Stimulated activated CD4-positive, alpha-beta T cell treated with anti-CD3 and anti-CD28 coated beads, Interleukin-4, amount 100 ng/mL, for 1 hour (primary cell): ENCODE measurements around the gene LRGUK.

ENCODE experiments used
- DNase-seq: peaks from one replicate; pipeline ENCODE4 v3.0.0-alpha.2; 2020

Gene LRGUK

GRCh38 chr7:134312717-134313116 is 185.6 kb downstream of the LRGUK start:
- no peak for DNase-seq

- no peak for DNase-seq
These were observed 186.4 kb downstream of the LRGUK start for GRCh38 chr7:134313543-134313942.
